HepG2 (cell line): ENCODE results near the gene DNAJC4. TPM values are rescaled to one million over a fixed set of nuclear protein-coding genes. Genes with fewer than 3 reads are reported as not detected.

ENCODE experiments used
- GTF2F1 ChIP-seq: fragments of 150-350 bp; IDR thresholded peaks from 2 replicates; pipeline ENCODE4 v1.6.1; 2014; ENCODE audit warnings: low read length
- KDM2A ChIP-seq: sonication (generic); formaldehyde crosslinking; IDR thresholded peaks from 2 replicates; pipeline ENCODE4 v1.4.0; 2020; ENCODE audit warnings: low read depth, missing genetic modification reagents, borderline replicate concordance
- MEIS2 ChIP-seq: sonication (generic); formaldehyde crosslinking; IDR thresholded peaks from 2 replicates; pipeline ENCODE4 v1.9.0; 2021; ENCODE audit warnings: mild to moderate bottlenecking, missing genetic modification reagents
- MLLT10 ChIP-seq: sonication (generic); formaldehyde crosslinking; IDR thresholded peaks from 2 replicates; pipeline ENCODE4 v1.4.0; 2020; ENCODE audit warnings: missing genetic modification reagents
- RARG ChIP-seq: sonication (generic); formaldehyde crosslinking; IDR thresholded peaks from 2 replicates; pipeline ENCODE4 v1.4.0; 2020; ENCODE audit warnings: low read depth, mild to moderate bottlenecking, missing genetic modification reagents
- REPIN1 ChIP-seq: sonication (generic); formaldehyde crosslinking; IDR thresholded peaks from 2 replicates; pipeline ENCODE4 v1.8.0; 2022; ENCODE audit warnings: missing genetic modification reagents, low read depth, mild to moderate bottlenecking, borderline replicate concordance
- ZNF546 ChIP-seq: sonication (generic); formaldehyde crosslinking; conservative IDR thresholded peaks from 2 replicates; pipeline ENCODE4 v1.8.1; 2023; ENCODE audit warnings: mild to moderate bottlenecking, missing genetic modification reagents
- polyA plus RNA-seq, 8 experiments: library from polyadenylated mRNA; depleted of rRNA in 3 of 8; stranded (reverse) in 7 of 8; unstranded in 1 of 8; fragments of >200 nt; fragmentation: Illumina TruSeq in 4 of 8; extraction: Trizol in 4 of 8; gene quantifications; 2 replicates each; pipeline versions ENCODE4 v1.2.1 to v1.2.3, GENCODE V29; 2011 to 2016; ENCODE audit warnings: low read depth in 4 of 8, missing spikeins in 1 of 8, mixed read lengths in 1 of 8; ENCODE audit not compliant: insufficient read depth in 1 of 8
- total RNA-seq, 5 experiments: library from RNA; depleted of rRNA; stranded (reverse); fragments of >200 nt; fragmentation: Illumina TruSeq; extraction: Trizol; gene quantifications; 2 replicates each; pipeline ENCODE4 v1.2.3, GENCODE V29; 2016; ENCODE audit warnings: low read depth in 1 of 5
- TF ChIP-seq, protein P1 (sequence below): sonication (generic); formaldehyde crosslinking; conservative IDR thresholded peaks from 2 replicates; pipeline ENCODE4 v1.8.1; 2023; ENCODE audit warnings: missing genetic modification reagents
- TF ChIP-seq, protein P2 (sequence below): sonication (generic); formaldehyde crosslinking; IDR thresholded peaks from 2 replicates; pipeline ENCODE4 v1.4.0; 2020; ENCODE audit warnings: mild to moderate bottlenecking, missing genetic modification reagents
- TF ChIP-seq, protein P3 (sequence below): sonication (generic); formaldehyde crosslinking; IDR thresholded peaks from 2 replicates; pipeline ENCODE4 v1.8.0; 2022; ENCODE audit warnings: missing genetic modification reagents, mild to moderate bottlenecking, moderate library complexity, borderline replicate concordance
- TF ChIP-seq, protein P4 (sequence below): sonication (generic); formaldehyde crosslinking; IDR thresholded peaks from 2 replicates; pipeline ENCODE4 v1.5.1; 2020; ENCODE audit warnings: mild to moderate bottlenecking, missing genetic modification reagents
- TF ChIP-seq, protein P5 (sequence below): sonication (generic); formaldehyde crosslinking; IDR thresholded peaks from 2 replicates; pipeline ENCODE4 v1.4.0; 2020; ENCODE audit warnings: mild to moderate bottlenecking, missing genetic modification reagents

The DNAJC4 gene
- total and polyA plus RNA-seq, 2 of the 13 experiments (the other 11 are each of a cell fraction or from before 2014, with no cell fraction given) = 10.3 to 60.8 TPM

DNA sequence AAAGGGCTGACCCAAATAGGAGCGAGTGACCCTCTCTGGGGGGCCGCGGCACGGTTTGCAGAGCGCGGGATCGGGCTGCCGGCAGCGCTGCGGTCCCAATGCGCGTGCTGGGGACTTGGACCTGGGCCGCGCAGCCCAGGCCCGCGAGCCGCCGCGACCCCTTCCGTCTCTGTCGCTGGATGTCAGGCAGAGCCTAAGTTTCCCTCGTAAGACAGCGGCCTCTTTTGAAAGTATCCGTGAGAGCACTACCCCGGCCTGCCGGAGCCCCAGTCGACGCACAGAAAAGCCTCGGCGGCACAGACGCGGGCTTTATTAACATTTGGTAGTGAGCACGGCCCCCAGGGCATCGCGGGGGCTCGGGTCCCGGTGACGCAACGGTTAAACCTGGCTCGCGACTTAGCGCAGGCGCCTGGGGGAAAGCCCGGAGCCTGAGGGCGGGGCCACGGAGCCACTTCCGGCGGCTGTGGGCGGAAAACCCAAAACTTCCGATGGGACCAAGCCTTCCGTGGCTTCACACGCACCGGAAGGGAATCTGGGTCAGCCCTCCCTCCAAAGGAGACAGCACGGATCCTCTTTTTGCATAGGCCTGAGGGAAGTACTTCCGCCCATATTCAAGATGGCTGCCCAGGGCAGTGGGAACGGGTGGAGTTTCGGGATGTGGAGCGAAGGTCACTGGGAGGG, 39.3 kb downstream of the DNAJC4 start (continued):
- TF ChIP-seq, protein P1, sequence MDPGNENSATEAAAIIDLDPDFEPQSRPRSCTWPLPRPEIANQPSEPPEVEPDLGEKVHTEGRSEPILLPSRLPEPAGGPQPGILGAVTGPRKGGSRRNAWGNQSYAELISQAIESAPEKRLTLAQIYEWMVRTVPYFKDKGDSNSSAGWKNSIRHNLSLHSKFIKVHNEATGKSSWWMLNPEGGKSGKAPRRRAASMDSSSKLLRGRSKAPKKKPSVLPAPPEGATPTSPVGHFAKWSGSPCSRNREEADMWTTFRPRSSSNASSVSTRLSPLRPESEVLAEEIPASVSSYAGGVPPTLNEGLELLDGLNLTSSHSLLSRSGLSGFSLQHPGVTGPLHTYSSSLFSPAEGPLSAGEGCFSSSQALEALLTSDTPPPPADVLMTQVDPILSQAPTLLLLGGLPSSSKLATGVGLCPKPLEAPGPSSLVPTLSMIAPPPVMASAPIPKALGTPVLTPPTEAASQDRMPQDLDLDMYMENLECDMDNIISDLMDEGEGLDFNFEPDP (CRISPR knock-in tag) = no peak
- peak; percentile 88 for TF ChIP-seq KDM2A (CRISPR knock-in tag)
- TF ChIP-seq, protein P2, sequence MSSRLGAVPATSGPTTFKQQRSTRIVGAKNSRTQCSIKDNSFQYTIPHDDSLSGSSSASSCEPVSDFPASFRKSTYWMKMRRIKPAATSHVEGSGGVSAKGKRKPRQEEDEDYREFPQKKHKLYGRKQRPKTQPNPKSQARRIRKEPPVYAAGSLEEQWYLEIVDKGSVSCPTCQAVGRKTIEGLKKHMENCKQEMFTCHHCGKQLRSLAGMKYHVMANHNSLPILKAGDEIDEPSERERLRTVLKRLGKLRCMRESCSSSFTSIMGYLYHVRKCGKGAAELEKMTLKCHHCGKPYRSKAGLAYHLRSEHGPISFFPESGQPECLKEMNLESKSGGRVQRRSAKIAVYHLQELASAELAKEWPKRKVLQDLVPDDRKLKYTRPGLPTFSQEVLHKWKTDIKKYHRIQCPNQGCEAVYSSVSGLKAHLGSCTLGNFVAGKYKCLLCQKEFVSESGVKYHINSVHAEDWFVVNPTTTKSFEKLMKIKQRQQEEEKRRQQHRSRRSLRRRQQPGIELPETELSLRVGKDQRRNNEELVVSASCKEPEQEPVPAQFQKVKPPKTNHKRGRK (CRISPR knock-in tag) = no peak
- TF ChIP-seq MLLT10 = no peak
- peak; percentile 31; the same call in 1 of the 2 replicates for TF ChIP-seq REPIN1 (CRISPR knock-in tag)
- TF ChIP-seq ZNF546 = no peak
- TF ChIP-seq RARG (CRISPR knock-in tag) = no peak
- TF ChIP-seq, protein P3, sequence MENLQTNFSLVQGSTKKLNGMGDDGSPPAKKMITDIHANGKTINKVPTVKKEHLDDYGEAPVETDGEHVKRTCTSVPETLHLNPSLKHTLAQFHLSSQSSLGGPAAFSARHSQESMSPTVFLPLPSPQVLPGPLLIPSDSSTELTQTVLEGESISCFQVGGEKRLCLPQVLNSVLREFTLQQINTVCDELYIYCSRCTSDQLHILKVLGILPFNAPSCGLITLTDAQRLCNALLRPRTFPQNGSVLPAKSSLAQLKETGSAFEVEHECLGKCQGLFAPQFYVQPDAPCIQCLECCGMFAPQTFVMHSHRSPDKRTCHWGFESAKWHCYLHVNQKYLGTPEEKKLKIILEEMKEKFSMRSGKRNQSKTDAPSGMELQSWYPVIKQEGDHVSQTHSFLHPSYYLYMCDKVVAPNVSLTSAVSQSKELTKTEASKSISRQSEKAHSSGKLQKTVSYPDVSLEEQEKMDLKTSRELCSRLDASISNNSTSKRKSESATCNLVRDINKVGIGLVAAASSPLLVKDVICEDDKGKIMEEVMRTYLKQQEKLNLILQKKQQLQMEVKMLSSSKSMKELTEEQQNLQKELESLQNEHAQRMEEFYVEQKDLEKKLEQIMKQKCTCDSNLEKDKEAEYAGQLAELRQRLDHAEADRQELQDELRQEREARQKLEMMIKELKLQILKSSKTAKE (CRISPR knock-in tag) = no peak; the same call in 1 of the 2 replicates
- no peak for TF ChIP-seq GTF2F1
- TF ChIP-seq MEIS2 (CRISPR knock-in tag) = no peak
- TF ChIP-seq, protein P4, sequence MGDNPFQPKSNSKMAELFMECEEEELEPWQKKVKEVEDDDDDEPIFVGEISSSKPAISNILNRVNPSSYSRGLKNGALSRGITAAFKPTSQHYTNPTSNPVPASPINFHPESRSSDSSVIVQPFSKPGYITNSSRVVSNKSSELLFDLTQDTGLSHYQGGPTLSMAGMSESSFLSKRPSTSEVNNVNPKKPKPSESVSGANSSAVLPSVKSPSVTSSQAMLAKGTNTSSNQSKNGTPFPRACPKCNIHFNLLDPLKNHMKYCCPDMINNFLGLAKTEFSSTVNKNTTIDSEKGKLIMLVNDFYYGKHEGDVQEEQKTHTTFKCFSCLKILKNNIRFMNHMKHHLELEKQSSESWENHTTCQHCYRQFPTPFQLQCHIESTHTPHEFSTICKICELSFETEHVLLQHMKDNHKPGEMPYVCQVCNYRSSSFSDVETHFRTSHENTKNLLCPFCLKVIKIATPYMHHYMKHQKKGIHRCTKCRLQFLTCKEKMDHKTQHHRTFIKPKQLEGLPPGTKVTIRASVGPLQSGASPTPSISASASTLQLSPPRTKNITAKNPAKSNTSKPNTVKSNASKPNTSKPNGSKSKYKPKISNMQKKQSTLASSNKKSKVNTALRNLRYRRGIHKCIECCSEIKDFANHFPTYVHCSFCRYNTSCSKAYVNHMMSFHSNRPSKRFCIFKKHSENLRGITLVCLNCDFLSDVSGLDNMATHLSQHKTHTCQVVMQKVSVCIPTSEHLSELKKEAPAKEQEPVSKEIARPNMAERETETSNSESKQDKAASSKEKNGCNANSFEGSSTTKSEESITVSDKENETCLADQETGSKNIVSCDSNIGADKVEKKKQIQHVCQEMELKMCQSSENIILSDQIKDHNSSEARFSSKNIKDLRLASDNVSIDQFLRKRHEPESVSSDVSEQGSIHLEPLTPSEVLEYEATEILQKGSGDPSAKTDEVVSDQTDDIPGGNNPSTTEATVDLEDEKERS (CRISPR knock-in tag) = no peak; the same call in none of the 2 replicates
- TF ChIP-seq, protein P5, sequence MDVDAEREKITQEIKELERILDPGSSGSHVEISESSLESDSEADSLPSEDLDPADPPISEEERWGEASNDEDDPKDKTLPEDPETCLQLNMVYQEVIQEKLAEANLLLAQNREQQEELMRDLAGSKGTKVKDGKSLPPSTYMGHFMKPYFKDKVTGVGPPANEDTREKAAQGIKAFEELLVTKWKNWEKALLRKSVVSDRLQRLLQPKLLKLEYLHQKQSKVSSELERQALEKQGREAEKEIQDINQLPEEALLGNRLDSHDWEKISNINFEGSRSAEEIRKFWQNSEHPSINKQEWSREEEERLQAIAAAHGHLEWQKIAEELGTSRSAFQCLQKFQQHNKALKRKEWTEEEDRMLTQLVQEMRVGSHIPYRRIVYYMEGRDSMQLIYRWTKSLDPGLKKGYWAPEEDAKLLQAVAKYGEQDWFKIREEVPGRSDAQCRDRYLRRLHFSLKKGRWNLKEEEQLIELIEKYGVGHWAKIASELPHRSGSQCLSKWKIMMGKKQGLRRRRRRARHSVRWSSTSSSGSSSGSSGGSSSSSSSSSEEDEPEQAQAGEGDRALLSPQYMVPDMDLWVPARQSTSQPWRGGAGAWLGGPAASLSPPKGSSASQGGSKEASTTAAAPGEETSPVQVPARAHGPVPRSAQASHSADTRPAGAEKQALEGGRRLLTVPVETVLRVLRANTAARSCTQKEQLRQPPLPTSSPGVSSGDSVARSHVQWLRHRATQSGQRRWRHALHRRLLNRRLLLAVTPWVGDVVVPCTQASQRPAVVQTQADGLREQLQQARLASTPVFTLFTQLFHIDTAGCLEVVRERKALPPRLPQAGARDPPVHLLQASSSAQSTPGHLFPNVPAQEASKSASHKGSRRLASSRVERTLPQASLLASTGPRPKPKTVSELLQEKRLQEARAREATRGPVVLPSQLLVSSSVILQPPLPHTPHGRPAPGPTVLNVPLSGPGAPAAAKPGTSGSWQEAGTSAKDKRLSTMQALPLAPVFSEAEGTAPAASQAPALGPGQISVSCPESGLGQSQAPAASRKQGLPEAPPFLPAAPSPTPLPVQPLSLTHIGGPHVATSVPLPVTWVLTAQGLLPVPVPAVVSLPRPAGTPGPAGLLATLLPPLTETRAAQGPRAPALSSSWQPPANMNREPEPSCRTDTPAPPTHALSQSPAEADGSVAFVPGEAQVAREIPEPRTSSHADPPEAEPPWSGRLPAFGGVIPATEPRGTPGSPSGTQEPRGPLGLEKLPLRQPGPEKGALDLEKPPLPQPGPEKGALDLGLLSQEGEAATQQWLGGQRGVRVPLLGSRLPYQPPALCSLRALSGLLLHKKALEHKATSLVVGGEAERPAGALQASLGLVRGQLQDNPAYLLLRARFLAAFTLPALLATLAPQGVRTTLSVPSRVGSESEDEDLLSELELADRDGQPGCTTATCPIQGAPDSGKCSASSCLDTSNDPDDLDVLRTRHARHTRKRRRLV (CRISPR knock-in tag) = peak; percentile 18; the same call in 1 of the 2 replicates
